Astrocyte (in vitro differentiated cells and primary cell): ENCODE data around the gene SNX21. TPM values are rescaled to one million over a fixed set of nuclear protein-coding genes. Genes with fewer than 3 reads are reported as not detected.

Source experiments
- DNase-seq: peaks from one replicate; pipeline ENCODE4 v3.0.0-alpha.2; 2010; ENCODE audit warnings: low read depth
- FAIRE-seq: peaks from 2 replicates; lab custom pipeline; 2011; peaks lifted over from hg19 to GRCh38; lab: Jason Lieb, UNC
- H2AFZ ChIP-seq: 2 replicates; pipeline ENCODE4 v1.6.0; 2012; ENCODE audit warnings: low read depth, low read length, inconsistent platforms
- H3K27ac ChIP-seq: 2 replicates; pipeline ENCODE4 v1.5.1; 2011; ENCODE audit warnings: low read depth, low read length, inconsistent platforms
- H3K27me3 ChIP-seq: 2 replicates; pipeline ENCODE4 v1.6.0; 2011; ENCODE audit warnings: low read length, inconsistent platforms; ENCODE audit not compliant: insufficient read depth
- H3K36me3 ChIP-seq: 2 replicates; pipeline ENCODE4 v1.5.1; 2011; ENCODE audit warnings: low read length, inconsistent platforms; ENCODE audit not compliant: insufficient read depth
- H3K4me1 ChIP-seq: 2 replicates; pipeline ENCODE4 v1.5.1; 2011; ENCODE audit warnings: low read length, inconsistent platforms; ENCODE audit not compliant: insufficient read depth
- H3K4me2 ChIP-seq: 2 replicates; pipeline ENCODE4 v1.6.0; 2012; ENCODE audit warnings: low read length, inconsistent platforms
- H3K4me3 ChIP-seq: 2 replicates; pipeline ENCODE4 v1.5.1; 2011; ENCODE audit warnings: low read depth, mild to moderate bottlenecking, low read length, inconsistent platforms; ENCODE audit not compliant: insufficient read depth
- H3K79me2 ChIP-seq: 2 replicates; pipeline ENCODE4 v1.6.0; 2012; ENCODE audit warnings: mild to moderate bottlenecking, low read length, inconsistent platforms; ENCODE audit not compliant: insufficient read depth
- H3K9ac ChIP-seq: 2 replicates; pipeline ENCODE4 v1.6.0; 2012; ENCODE audit warnings: mild to moderate bottlenecking, low read length, inconsistent platforms
- H3K9me3 ChIP-seq: 2 replicates; pipeline ENCODE4 v1.5.1; 2012; ENCODE audit warnings: low read depth, mild to moderate bottlenecking, low read length, inconsistent platforms; ENCODE audit not compliant: insufficient read depth
- H4K20me1 ChIP-seq: 2 replicates; pipeline ENCODE4 v1.6.0; 2012; ENCODE audit warnings: low read length, inconsistent platforms; ENCODE audit not compliant: insufficient read depth
- H3K27ac Mint-ChIP-seq: one replicate; pipeline ENCODE4 v1.8.0; 2021; ENCODE audit warnings: mild to moderate bottlenecking, mixed read lengths; ENCODE audit not compliant: unreplicated experiment
- H3K27me3 Mint-ChIP-seq: one replicate; pipeline ENCODE4 v1.8.0; 2021; ENCODE audit warnings: low read depth, mixed read lengths; ENCODE audit not compliant: unreplicated experiment
- H3K36me3 Mint-ChIP-seq: one replicate; pipeline ENCODE4 v1.8.0; 2021; ENCODE audit warnings: low read depth, mixed read lengths; ENCODE audit not compliant: unreplicated experiment
- H3K4me1 Mint-ChIP-seq: one replicate; pipeline ENCODE4 v1.8.0; 2021; ENCODE audit warnings: low read depth, mixed read lengths; ENCODE audit not compliant: unreplicated experiment
- H3K4me3 Mint-ChIP-seq: one replicate; pipeline ENCODE4 v1.8.0; 2021; ENCODE audit warnings: mild to moderate bottlenecking, moderate library complexity, mixed read lengths; ENCODE audit not compliant: unreplicated experiment
- H3K9me3 Mint-ChIP-seq: one replicate; pipeline ENCODE4 v1.8.0; 2021; ENCODE audit warnings: mild to moderate bottlenecking, mixed read lengths; ENCODE audit not compliant: unreplicated experiment
- EZH2 ChIP-seq: IDR thresholded peaks from 2 replicates; pipeline ENCODE4 v1.6.1; 2012; ENCODE audit warnings: mild to moderate bottlenecking, low read length, inconsistent platforms; ENCODE audit not compliant: insufficient read depth
- total RNA-seq: library from RNA; stranded (reverse); gene quantifications from 2 replicates; pipeline ENCODE4 v1.2.1, GENCODE V29; 2021
- TF ChIP-seq, protein P1 (sequence below): IDR thresholded peaks from 2 replicates; pipeline ENCODE4 v1.5.1; 2011; ENCODE audit warnings: low read depth, mild to moderate bottlenecking, inconsistent platforms, low read length, moderate library complexity; ENCODE audit not compliant: insufficient read depth

SNX21 gene
- total RNA-seq, 1 donor from 2014 or later, result 13.3 TPM

DNA sequence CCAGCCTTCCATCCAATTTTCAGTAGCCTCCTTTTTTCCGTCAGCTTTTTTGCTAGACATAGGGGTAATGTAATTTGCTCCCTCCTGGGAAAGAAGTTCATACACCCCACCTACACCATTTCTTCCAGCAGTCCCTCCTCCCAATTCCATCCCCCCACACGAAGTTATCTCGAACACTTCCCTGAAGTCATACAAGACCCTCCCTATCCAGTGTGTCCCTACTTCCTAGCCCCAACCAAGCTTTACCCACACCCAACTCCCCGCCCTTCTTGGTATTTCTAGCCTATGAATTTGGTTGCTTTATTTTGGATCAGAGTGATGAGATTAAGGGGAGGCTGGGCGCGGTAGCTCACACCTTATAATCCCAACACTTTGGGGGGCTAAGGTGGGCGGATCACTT is 20.1 kb upstream of the SNX21 start:
- peaks cover 28% of the 10 kb centered on the region for H3K36me3 ChIP-seq
- H3K4me1 ChIP-seq, result peaks cover 9% of the 10 kb centered on the region
- no peaks in the 10 kb centered on the region for H4K20me1 ChIP-seq
- H3K4me1 Mint-ChIP-seq, result peaks cover 6% of the 10 kb centered on the region
- H3K27me3 Mint-ChIP-seq, result no peaks in the 10 kb centered on the region
- no peaks in the 10 kb centered on the region for H3K9me3 Mint-ChIP-seq
- no peak overlapping the region for H2AFZ ChIP-seq
- H3K79me2 ChIP-seq, result peaks cover 30% of the 10 kb centered on the region
- H3K27ac Mint-ChIP-seq, result no peak overlapping the region
- peak overlapping the region; percentile 78 for H3K4me3 ChIP-seq
- peak overlapping the region; percentile 85 for H3K4me2 ChIP-seq
- peaks cover 6% of the 10 kb centered on the region for H3K36me3 Mint-ChIP-seq
- peak overlapping the region; percentile 85 for H3K9ac ChIP-seq
- DNase-seq (no peak), FAIRE-seq (no peak)
- peak overlapping the region; percentile 87 for H3K4me3 Mint-ChIP-seq
- H3K27me3 ChIP-seq, result no peaks in the 10 kb centered on the region
- H3K27ac ChIP-seq, result peak overlapping the region; percentile 58
- H3K9me3 ChIP-seq, result no peaks in the 10 kb centered on the region
- TF ChIP-seq EZH2, result no peak
- TF ChIP-seq, protein P1, sequence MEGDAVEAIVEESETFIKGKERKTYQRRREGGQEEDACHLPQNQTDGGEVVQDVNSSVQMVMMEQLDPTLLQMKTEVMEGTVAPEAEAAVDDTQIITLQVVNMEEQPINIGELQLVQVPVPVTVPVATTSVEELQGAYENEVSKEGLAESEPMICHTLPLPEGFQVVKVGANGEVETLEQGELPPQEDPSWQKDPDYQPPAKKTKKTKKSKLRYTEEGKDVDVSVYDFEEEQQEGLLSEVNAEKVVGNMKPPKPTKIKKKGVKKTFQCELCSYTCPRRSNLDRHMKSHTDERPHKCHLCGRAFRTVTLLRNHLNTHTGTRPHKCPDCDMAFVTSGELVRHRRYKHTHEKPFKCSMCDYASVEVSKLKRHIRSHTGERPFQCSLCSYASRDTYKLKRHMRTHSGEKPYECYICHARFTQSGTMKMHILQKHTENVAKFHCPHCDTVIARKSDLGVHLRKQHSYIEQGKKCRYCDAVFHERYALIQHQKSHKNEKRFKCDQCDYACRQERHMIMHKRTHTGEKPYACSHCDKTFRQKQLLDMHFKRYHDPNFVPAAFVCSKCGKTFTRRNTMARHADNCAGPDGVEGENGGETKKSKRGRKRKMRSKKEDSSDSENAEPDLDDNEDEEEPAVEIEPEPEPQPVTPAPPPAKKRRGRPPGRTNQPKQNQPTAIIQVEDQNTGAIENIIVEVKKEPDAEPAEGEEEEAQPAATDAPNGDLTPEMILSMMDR, result no peak

DNA sequence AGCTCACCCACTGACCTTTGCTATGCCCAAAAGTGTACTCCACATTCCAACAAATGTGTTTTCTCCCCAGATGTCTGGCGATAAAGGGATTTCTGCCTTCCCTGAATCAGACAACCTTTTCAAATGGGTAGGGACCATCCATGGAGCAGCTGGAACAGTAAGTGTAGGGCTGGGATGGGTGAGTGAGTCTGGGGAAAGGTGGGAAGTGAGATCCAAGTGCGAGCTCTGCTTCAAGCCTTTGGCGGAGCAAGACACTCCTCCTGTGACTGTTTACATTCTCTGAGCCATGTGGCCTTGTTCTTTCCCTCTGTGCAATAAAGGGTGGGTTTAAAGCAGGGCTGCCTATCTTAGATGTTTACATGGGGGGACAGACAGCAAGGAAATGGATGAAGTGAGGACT is 19.3 kb upstream of the SNX21 start:
- Histone ChIP-seq H3K36me3 (peaks cover 20% of the 10 kb centered on the region), H3K79me2 (peaks cover 30% of the 10 kb centered on the region), H3K4me1 (peaks cover 9% of the 10 kb centered on the region), H3K27ac (no peak overlapping the region), H3K4me3 (no peak overlapping the region), H3K4me2 (peak overlapping the region; percentile 68), H3K9ac (no peak overlapping the region), H3K27me3 (no peaks in the 10 kb centered on the region), H3K9me3 (no peaks in the 10 kb centered on the region), H4K20me1 (no peaks in the 10 kb centered on the region), H2AFZ (no peak overlapping the region)
- H3K4me3 Mint-ChIP-seq, result no peak overlapping the region
- no peak for FAIRE-seq
- H3K36me3 Mint-ChIP-seq, result peaks cover 6% of the 10 kb centered on the region
- DNase-seq, result no peak
- H3K27ac Mint-ChIP-seq, result no peak overlapping the region
- no peaks in the 10 kb centered on the region for H3K27me3 Mint-ChIP-seq
- no peaks in the 10 kb centered on the region for H3K9me3 Mint-ChIP-seq
- peaks cover 6% of the 10 kb centered on the region for H3K4me1 Mint-ChIP-seq
- TF ChIP-seq EZH2, result no peak
- TF ChIP-seq, protein P1, result no peak

DNA sequence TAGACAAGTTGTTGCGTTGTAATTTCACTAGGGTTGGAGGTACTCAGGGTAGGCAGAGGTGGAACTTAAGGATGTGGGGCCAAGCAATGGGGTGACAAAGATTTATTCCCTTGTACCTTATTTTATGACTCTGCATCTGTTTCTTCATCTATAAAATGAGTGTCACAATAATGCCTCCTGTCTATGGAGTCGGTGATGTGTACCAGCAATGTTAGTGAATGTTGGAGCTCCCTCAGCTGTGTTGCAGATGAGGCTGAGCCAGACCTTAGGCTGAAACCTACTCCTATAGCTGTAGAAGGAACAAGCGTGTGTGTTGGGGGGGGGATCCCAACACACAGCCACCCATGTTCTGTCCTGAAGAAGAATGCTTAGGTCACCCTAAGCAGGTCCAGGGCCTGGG is 16.6 kb upstream of the SNX21 start:
- no peaks in the 10 kb centered on the region for H3K36me3 Mint-ChIP-seq
- Histone ChIP-seq H3K9ac (no peak overlapping the region), H3K27ac (no peak overlapping the region), H3K27me3 (no peaks in the 10 kb centered on the region), H3K4me2 (no peak overlapping the region), H4K20me1 (no peaks in the 10 kb centered on the region), H3K4me3 (no peak overlapping the region), H3K4me1 (peaks cover 8% of the 10 kb centered on the region), H3K9me3 (no peaks in the 10 kb centered on the region), H3K79me2 (peaks cover 30% of the 10 kb centered on the region), H2AFZ (no peak overlapping the region), H3K36me3 (no peaks in the 10 kb centered on the region)
- H3K9me3 Mint-ChIP-seq, result no peaks in the 10 kb centered on the region
- H3K4me1 Mint-ChIP-seq, result peaks cover 6% of the 10 kb centered on the region
- peaks cover 1% of the 10 kb centered on the region for H3K27me3 Mint-ChIP-seq
- TF ChIP-seq, protein P1, result no peak
- TF ChIP-seq EZH2, result no peak
- H3K4me3 Mint-ChIP-seq, result no peak overlapping the region
- FAIRE-seq (no peak), DNase-seq (no peak)
- no peak overlapping the region for H3K27ac Mint-ChIP-seq
